Measurements from ENCODE around the gene GIN1. TPM values are rescaled to one million over a fixed set of nuclear protein-coding genes. Genes with fewer than 3 reads are reported as not detected.
"Not testable (repeated sequence)": the region's sequence is repeated elsewhere in the genome, so short reads cannot be mapped to it uniquely, and the experiment has no call there.

Gene GIN1
- total and polyA plus RNA-seq, 10 of the 15 experiments (the other 5 are each of a cell fraction or from before 2014, with no cell fraction given): 3.3 to 9.7 (median 6.8) TPM

- Histone ChIP-seq H4K20me1 (ENCODE audit: control insufficient read depth, insufficient read depth) (no peaks in the 10 kb centered on the region), H3K4me2 (ENCODE audit: control insufficient read depth, insufficient read depth) (no peak overlapping the region), H3K4me1 (ENCODE audit: control insufficient read depth, insufficient read depth, low read length) (no peaks in the 10 kb centered on the region), H3K4me3 (no peak overlapping the region), H2AFZ (ENCODE audit: control insufficient read depth, low read depth, low read length) (no peak overlapping the region), H3K79me2 (ENCODE audit: control insufficient read depth, insufficient read depth, low read length) (no peaks in the 10 kb centered on the region), H3K9ac (ENCODE audit: control insufficient read depth, insufficient read depth, low read length) (no peak overlapping the region), H3K27ac (ENCODE audit: control insufficient read depth, insufficient read depth) (no peak overlapping the region), H3K27me3 (replicated peaks in 1 of 2; ENCODE audit: control insufficient read depth in 2 of 2, insufficient read depth in 2 of 2, low read length in 1 of 2) (no peaks in the 10 kb centered on the region), H3K9me3 (replicated peaks; ENCODE audit: control insufficient read depth, insufficient read depth, low read length) (no peaks in the 10 kb centered on the region), H3K36me3 (ENCODE audit: control insufficient read depth in 2 of 2, insufficient read depth in 2 of 2, low read length in 1 of 2) (no peaks in the 10 kb centered on the region)
- FAIRE-seq (no peak), DNase-seq (ENCODE audit: low read depth, low spot score) (no peak), ATAC-seq (no peak)
- RAD21 ChIA-PET (ENCODE audit: unreplicated experiment): interaction anchor here (1.2 to 1.5 kb wide), 2 partner anchors 10 to 174 kb away, joined by 3 to 4 read pairs; no protein-coding TSS in a partner anchor
- CTCF ChIA-PET: interaction anchor here (0.7 to 3.5 kb wide), 3 partner anchors 9 to 464 kb away, joined by 3 to 13 read pairs (median 3); no protein-coding TSS in a partner anchor
- SMC1A ChIA-PET (ENCODE audit: uncharacterized antibody, unreplicated experiment): interaction anchor here (1.1 to 2.1 kb wide), 5 partner anchors 10 to 76 kb away, joined by 4 to 9 read pairs (median 4); no protein-coding TSS in a partner anchor
- no TSS peak for BruUV-seq (replicated peaks)
- no peak for TF ChIP-seq E2F8 (IDR thresholded peaks at IDR 0.05; ENCODE audit: low read depth, partially characterized antibody)
- TF ChIP-seq CHD4 (IDR thresholded peaks at IDR 0.05): no peak
- TF ChIP-seq MTA3 (IDR thresholded peaks at IDR 0.05; ENCODE audit: borderline replicate concordance, low read length): no peak
- TF ChIP-seq POLR2A (IDR thresholded peaks at IDR 0.05; ENCODE audit: low read depth, low read length): no peak
- TF ChIP-seq EGR1 (IDR thresholded peaks at IDR 0.05; ENCODE audit: borderline replicate concordance in 1 of 2, low read depth in 2 of 2, low read length in 2 of 2): no peak
- intact Hi-C loops (cut with micrococcal nuclease; ENCODE audit: unreplicated experiment) (no loop called here), in situ Hi-C loops (cut with MboI) (no loop called here)
- POLR2A ChIA-PET: no interaction called here
Measured at GRCh38 chr5:103145196-103145595, 25.3 kb upstream of the GIN1 start.

- DNase-seq (ENCODE audit: low read depth, low spot score); H3K79me2 ChIP-seq (ENCODE audit: control insufficient read depth, insufficient read depth, low read length); RAD21 ChIA-PET (ENCODE audit: unreplicated experiment); ATAC-seq; H3K4me1 ChIP-seq (ENCODE audit: control insufficient read depth, insufficient read depth, low read length); POLR2A ChIA-PET; H3K9me3 ChIP-seq (replicated peaks; ENCODE audit: control insufficient read depth, insufficient read depth, low read length); H2AFZ ChIP-seq (ENCODE audit: control insufficient read depth, low read depth, low read length); FAIRE-seq; H3K36me3 ChIP-seq (ENCODE audit: control insufficient read depth in 2 of 2, insufficient read depth in 2 of 2, low read length in 1 of 2); H3K9ac ChIP-seq (ENCODE audit: control insufficient read depth, insufficient read depth, low read length); H4K20me1 ChIP-seq (ENCODE audit: control insufficient read depth, insufficient read depth); in situ Hi-C loops (cut with MboI); intact Hi-C loops (cut with micrococcal nuclease; ENCODE audit: unreplicated experiment); H3K4me3 ChIP-seq; H3K4me2 ChIP-seq (ENCODE audit: control insufficient read depth, insufficient read depth); SMC1A ChIA-PET (ENCODE audit: uncharacterized antibody, unreplicated experiment); H3K27me3 ChIP-seq (replicated peaks in 1 of 2; ENCODE audit: control insufficient read depth in 2 of 2, insufficient read depth in 2 of 2, low read length in 1 of 2); H3K27ac ChIP-seq (ENCODE audit: control insufficient read depth, insufficient read depth); BruUV-seq (replicated peaks): not testable (repeated sequence)
- WGBS (ENCODE audit: insufficient coverage, insufficient replicate concordance, low lambda C conversion rate, missing lambda C conversion rate): 100% methylated on average over 3 of the region's 25 CpGs
- CTCF ChIA-PET: interaction anchor here (5.0 kb wide), 1 partner anchor 461 kb away, joined by 54 read pairs; no protein-coding TSS in a partner anchor
Measured at GRCh38 chr5:103142132-103142531, 22.2 kb upstream of the GIN1 start.
